AG10803 (cell line): ENCODE results near the gene LTBP3.
A peak's percentile ranks its signal among the peaks of the same experiment; 100 is the strongest.

Experiments used
- DNase-seq: peaks from one replicate; pipeline ENCODE4 v3.0.0; 2010; ENCODE audit warnings: low read depth
- H3K4me3 ChIP-seq: 2 replicates; pipeline ENCODE4 v1.5.1; 2011; ENCODE audit warnings: mild to moderate bottlenecking, low read length, control low read depth
- CTCF ChIP-seq: conservative IDR thresholded peaks from 2 replicates; pipeline ENCODE4 v1.5.1; 2011; ENCODE audit warnings: mild to moderate bottlenecking, low read length, control low read depth, inconsistent platforms

Gene LTBP3

DNA sequence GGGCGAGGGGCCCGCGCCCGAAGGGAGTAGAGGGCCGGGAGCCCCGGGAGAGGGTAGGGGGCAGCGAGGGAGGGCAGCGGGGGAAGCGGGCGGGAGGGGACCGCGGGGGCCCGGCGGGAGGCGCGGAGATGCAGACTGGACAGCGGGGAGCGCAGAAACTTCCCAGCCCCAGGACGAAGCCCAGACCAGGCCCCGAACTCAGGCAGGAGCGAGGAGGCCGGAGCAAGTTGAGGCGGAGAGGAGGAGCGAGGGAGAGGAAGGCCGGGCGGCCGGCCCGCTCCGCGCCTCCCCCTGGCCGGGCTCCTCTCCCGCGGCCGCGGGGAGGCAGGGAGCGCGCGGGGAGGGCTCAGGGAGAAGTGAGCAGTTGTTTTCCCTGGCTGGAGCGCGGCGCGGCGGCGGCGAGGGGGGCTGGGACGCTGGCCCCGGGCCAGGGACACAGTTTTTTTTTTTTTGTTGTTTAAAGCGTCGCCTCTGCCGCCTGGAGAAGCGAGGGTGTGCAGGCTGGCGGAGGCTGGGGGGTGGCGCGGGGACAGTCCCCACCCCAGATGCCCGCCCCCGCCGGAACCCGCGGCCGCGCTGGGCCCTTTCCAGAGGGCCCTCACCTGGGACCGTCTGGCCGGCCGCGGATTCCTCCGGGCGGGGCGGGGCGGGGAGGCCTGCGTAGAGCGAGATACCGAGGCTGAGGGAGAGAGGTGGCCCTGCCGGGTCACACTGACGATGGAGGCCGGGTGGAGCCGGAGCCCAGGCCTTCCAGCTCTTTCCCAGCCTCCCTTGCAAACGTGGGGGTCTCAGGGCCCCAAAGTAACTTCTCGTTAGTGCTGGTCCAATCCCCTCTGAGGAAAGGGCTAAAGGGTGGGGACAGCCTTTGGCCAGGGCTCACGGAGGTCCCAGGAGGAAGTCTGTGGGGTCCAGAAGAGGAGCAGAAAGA lies at the start of gene LTBP3:
Gene LTBP3 (minus strand): TSS at position 358 of the 928 bp plus-strand sequence. CDS start 400 bp downstream, outside the sequence.
- DNase-seq = peak; percentile 84
- H3K4me3 ChIP-seq = peak within 1 kb of the TSS; percentile 71
- no peak for TF ChIP-seq CTCF

DNA sequence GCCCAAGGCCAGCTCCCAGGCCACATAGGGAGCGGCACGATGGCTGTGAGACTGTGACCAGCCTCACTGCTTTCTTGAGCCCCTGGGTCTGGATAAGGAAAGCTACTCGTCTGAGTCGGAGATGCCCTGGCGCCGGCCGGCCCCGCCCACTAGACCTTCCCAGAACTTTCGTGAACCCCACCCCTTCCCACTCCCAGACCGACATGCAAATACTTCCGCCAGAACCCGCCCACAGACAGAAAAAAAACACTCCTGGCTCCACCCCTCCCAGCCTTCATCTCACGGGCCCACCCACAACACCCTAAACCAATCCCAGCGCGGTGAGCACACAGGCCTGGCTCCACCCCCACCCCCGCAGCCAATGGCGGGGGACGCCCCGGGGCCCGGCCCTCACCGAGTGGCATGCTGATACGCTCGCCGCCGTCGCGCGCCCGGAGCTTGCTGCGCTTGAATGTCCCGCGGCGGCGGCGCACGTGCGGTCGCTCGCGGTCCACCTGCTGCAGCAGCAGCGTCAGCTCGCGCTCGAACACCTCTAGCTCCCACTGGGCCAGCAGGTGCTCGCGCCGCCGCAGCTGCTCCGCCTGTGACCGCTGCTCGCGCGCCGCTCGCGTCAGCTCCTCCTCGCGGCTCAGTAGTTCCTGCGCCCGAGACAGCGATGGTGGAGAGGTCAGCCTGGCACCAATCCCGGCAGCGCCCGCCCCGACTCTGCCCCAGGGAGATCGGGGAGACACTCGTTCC lies 48.9 kb upstream of the LTBP3 start:
- DNase-seq = peak; percentile 94
- no peak for TF ChIP-seq CTCF
- H3K4me3 ChIP-seq = peak overlapping the region; percentile 27

DNA sequence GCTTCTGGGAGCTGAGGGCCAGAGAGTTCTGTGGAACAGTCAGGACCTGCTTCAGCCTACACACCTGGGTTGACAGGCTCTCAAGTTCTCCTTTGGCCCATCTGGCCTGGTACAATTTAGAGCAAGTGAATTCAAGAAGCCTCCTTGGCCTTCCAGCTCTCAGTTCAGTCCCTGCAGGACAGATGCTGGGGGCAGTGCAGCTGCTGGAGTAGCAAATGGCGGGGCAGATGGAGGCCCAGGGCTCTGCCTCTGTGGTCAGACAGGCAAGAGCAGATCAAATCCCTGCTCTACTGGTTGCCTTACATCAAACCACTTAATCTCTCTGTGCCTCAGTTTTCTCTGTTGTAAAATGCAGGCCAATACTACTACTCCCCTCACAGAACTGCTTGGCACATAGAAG lies 46.1 kb upstream of the LTBP3 start:
- DNase-seq = no peak
- TF ChIP-seq CTCF = no peak
- H3K4me3 ChIP-seq = no peak overlapping the region

DNA sequence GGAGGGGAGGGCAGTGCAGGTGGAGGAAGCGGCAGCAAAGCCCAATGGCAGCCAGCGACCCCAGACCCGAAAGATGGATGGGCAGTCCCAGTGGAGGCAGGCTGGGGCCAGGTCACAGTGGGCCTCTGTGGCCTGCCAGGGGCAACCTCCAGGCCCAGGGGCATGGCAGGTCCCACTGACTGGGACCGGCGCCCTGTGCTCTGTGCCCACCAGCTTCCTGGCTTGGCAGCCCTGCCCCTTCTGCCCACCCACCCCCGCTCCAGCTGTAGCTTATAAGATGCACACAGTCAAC lies 41.7 kb upstream of the LTBP3 start:
- no peak for TF ChIP-seq CTCF
- DNase-seq = no peak
- no peak overlapping the region for H3K4me3 ChIP-seq

DNA sequence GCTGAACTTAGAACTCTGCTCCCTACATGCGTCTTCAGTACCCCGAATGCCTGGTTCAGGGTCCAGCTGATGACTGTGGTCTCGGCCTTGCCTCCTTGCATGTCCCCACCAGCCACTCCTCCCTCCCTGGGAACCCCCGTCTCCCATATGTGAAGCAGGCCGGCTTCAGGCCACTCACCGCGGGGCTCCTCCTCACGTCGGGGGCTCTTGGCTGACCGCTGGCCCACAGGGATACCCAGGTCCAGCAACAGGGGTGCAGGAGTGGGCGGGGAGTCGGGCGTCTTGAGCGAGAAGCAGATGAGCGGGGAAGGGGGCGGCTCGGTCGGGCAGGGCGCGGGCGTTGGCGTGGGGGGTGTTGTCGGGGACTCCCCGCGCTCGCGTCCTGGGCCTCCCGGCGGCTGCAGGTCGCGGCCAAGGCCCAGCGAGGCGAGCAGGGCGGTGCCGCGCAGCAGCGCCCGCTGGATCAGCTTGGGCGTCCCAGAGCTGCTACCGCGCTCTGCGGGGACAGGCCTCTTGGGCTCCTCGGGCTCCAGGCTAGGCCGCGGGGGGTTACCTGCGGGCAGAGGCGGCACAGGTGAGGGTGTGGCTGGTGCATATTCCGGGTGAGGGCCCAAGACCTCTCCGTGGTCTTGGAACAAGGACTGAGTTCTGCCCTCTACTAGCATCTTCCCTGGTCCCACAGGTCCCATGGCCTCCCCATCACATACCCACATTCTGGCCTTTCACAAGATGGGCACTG lies 41.2 kb upstream of the LTBP3 start:
- no peak for TF ChIP-seq CTCF
- no peak for DNase-seq
- H3K4me3 ChIP-seq = no peak overlapping the region

DNA sequence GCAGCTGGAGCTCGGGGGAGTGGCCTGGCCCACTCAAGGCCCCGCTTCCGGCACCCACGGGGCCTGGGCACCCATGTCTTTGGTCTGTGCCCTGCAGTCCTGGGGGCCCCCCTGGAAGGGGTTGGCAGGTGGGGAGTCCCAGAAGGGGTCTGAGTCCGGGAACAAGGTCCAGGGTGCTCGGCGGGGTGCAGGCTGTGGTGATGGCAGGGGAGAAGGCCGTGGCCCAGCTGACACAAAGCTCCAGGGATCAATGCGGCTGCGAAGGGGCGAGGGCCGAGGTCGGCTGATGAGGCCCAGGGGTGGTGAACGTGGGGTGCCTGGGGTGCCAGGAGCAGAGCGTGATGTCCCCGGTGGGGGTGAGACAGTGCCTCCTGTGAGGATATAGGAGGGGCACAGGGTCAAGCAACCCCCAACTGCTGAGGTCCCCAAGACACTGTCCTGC lies 40.1 kb upstream of the LTBP3 start:
- TF ChIP-seq CTCF = no peak
- no peak overlapping the region for H3K4me3 ChIP-seq
- DNase-seq = no peak
